AG20443 (cell line): ENCODE data around the gene PRRC2B.
"Not testable (repeated sequence)": the region's sequence is repeated elsewhere in the genome, so short reads cannot be mapped to it uniquely, and the experiment has no call there.

ENCODE experiments used
- DNase-seq: peaks from one replicate; pipeline ENCODE4 v3.0.0; 2012; ENCODE audit warnings: low spot score, mixed read lengths

PRRC2B gene

GRCh38 chr9:131485728-131486422 lies 92.0 kb downstream of the PRRC2B start:
- DNase-seq = no peak

- no peak for DNase-seq
Observed at GRCh38 chr9:131487001-131487400, 93.1 kb downstream of the PRRC2B start.

GRCh38 chr9:131487621-131488031 lies 93.7 kb downstream of the PRRC2B start:
- DNase-seq = no peak

- no peak for DNase-seq
Observed at GRCh38 chr9:131490514-131490913, 96.6 kb downstream of the PRRC2B start.

GRCh38 chr9:131491001-131491710 lies 97.3 kb downstream of the PRRC2B start:
- no peak for DNase-seq

GRCh38 chr9:131492070-131492469 lies 98.2 kb downstream of the PRRC2B start:
- DNase-seq = no peak

GRCh38 chr9:131494296-131494870 lies 100.5 kb downstream of the PRRC2B start:
- DNase-seq = no peak

GRCh38 chr9:131495785-131496184 lies 101.9 kb downstream of the PRRC2B start:
- no peak for DNase-seq

- no peak for DNase-seq
Observed at GRCh38 chr9:131496844-131497405, 103.0 kb downstream of the PRRC2B start.

- no peak for DNase-seq
Observed at GRCh38 chr9:131499254-131499767, 105.4 kb downstream of the PRRC2B start.

GRCh38 chr9:131500377-131500776 lies 106.5 kb downstream of the PRRC2B start:
- DNase-seq = no peak

- DNase-seq = peak; percentile 24
Observed at GRCh38 chr9:131500939-131501541, 107.2 kb downstream of the PRRC2B start.

- DNase-seq = peak; percentile 100
Observed at GRCh38 chr9:131502781-131503625, 109.1 kb downstream of the PRRC2B start, which contains the start of gene POMT1. POMT1 (plus strand) TSS chr9:131502918; CDS start chr9:131504219, 1,301 bp downstream.

- peak; percentile 62 for DNase-seq
Observed at GRCh38 chr9:131503626-131504465, 110.0 kb downstream of the PRRC2B start.

- DNase-seq = no peak
Observed at GRCh38 chr9:131505012-131505411, 111.1 kb downstream of the PRRC2B start.

GRCh38 chr9:131511416-131511815 lies 117.5 kb downstream of the PRRC2B start:
- no peak for DNase-seq

- no peak for DNase-seq
Observed at GRCh38 chr9:131511880-131512279, 118.0 kb downstream of the PRRC2B start.

- DNase-seq = no peak
Observed at GRCh38 chr9:131513177-131513576, 119.3 kb downstream of the PRRC2B start.

- DNase-seq = not testable (repeated sequence)
Observed at GRCh38 chr9:131515559-131516031, 121.7 kb downstream of the PRRC2B start.

GRCh38 chr9:131516100-131516499 lies 122.2 kb downstream of the PRRC2B start:
- no peak for DNase-seq
